Activated CD4-positive, CD25-positive, alpha-beta regulatory T cell (primary cell): ENCODE results near the gene PRDM1.

Source experiments
- DNase-seq, 4 experiments: peaks; one replicate each; lab custom pipeline; 2025; lab: John Stamatoyannopoulos, UW

PRDM1 gene

DNA sequence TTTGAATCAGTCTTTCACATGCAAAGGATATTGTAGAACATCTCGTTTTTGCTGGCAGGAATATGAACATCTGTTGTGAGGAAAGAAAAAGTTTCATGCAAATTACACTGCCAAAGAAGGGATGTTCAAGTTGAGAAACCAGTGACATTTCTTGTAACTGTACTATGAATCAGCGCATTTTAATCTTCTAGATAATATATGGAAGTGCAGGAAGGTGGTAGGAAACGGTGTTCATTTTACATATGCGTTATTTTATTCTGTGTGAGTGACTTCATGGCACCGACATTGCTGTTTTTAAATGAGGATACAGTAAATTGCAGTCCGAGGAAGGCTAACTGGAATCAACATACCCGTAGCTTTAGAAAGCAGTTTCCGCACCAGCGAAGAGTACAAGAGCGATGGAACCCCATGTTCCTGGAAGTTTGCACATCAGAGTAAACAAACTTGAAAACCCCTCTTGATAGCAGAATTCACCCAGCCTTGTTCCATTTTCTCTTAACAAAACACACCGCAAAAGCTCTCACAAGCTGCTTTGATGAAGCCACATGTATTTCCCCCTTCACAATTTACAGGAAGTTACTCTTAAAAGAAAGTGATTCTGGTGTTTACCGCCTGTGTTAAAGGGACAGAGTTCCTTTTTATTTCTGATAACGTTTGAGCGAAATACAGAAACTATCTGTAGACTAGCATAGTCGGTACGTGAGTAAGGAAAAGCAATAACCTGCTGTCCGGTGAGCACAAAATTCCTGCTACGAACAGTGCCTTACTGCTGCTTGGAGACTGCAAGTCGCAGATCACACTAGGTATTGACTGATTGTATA lies 11.5 kb downstream of the PRDM1 start:
- peak in 2 of 4 experiments; percentile 24 to 28 for DNase-seq

DNA sequence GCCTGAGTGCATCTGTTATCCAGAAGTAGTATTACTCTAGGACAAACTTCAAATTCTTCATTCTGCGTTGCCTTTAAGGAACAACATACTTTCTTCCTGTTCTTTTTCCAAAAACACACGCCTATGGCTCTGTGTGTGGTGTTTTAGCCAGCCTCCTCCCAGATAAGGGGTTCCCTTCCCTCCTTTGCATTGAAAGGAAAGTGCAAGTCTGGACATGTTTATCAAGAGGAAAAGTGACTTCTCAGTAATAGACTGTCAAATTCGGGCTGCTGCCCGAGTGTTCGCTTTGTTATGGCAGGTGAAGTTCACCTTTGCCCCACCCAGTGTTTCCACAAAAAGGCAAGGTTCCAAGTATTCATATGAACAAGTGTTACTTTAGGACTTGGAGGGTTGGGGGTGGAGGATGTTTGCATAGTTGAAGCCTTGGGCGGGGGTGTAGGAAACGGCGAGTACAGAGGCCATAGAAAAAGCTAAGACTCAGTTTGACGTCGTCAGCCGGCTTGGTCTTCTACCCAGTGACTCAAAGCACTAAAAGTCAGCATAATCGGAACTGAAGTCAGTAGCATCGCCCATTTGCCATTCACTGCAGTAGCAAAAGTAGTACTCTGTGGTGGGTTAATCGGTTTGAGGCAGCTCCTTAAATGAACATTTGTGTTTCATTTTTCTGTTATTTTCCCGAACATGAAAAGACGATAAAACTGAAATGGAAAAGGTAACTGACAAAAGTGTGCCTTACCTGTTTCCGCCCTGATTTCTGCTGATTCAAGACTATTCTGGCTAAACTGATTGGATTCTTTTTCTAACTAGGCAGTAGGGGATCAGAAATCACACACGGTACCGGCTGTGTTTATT lies 12.5 kb downstream of the PRDM1 start:
- peak; percentile 54 to 63 (median 60) for DNase-seq

- DNase-seq: no peak
Measured at GRCh38 chr6:106099235-106099537, 13.1 kb downstream of the PRDM1 start.

- no peak for DNase-seq
Measured at GRCh38 chr6:106100755-106101154, 14.6 kb downstream of the PRDM1 start.

DNA sequence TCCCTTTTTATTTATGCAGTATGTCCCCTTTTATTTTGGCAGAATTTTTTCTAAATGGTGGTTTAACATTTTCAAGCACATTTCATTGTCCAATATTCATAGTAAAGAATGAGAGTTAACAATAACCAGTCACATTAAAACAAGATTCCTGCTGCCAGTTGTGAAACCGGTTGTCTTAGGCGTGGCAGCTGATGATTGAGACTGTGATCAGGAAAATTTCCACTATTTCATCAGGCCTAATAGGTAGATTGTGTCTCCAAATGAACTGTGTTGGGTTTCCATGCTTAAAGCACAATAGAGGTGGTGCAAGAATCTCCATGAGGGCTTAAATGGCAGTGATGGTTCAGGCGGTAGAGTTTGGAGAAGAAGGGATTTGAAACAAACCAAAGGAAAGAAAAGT lies 15.3 kb downstream of the PRDM1 start:
- no peak for DNase-seq

DNA sequence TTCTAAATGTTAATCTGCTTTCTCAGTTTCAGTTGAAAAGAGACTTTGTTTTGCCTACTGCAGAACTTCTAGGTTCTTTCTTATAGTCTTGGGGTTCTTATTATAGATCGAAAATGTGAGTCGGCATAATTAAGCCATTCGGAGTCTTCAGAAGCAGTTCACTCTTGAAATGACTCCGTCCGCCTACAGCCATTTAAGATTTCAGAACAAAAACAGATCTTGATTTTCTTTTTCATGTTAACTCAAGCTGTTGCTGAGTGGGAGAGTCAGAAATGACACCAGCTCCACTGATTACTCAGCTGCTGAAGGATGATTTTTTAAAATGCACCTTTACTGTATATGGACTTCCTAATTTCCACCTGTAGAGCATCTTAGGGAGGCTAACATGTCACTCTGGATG lies 15.9 kb downstream of the PRDM1 start:
- no peak for DNase-seq

DNA sequence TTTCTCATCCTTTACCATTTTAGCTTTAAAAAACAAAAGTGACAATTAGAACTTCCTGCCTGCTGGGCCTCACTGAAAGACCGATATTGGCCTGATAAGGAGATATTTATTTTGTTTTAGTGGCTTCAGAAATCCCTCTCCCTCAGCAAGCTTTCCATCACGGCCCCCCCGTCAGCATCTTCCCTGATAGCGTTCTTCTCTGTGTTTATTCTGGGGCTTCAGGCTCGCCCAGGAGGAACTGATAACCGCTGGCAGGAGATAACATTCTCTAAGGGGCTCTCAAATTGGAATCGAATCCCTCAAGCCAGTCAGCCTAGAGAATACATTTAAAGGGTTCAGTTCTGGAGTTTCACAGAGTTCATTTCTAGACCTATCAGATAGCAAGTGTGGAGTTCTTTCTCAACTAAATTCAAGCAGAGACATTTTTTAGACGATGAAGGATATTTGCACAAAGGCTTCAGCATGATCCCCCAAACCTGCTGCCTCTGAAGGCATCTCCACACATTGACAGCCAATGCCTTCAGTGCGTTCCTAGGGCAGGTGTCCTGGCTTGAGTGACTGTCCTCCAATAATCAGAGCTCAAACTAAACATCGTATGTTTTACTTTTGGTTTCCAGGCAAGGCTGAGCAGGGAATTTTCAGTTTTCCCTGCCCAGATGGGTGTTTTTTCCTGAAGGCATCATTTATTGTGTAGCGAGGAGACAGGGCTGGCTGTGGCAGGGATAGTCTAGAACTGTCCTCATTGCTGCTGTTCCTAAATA lies 17.0 kb downstream of the PRDM1 start:
- DNase-seq: no peak

DNA sequence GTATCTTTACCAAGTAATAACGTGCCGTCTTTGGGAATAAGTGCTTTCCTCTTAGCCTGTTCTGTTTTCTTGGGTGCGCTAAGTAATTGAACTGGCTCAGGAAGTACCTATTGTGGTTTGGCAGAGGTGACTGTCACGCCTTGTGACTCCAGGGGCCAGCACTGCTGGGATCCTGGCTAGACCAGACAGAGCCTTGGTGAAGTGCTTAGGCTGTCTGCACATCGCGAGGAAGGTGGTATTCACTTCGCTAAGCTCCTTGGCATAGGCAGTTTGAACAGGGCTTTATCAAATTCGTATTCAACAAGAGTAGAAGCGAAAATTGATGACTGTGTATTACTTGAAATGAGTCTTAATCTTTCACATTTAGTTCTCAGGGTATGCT lies 17.6 kb downstream of the PRDM1 start:
- DNase-seq: peak in 1 of 4 experiments; percentile 27

DNA sequence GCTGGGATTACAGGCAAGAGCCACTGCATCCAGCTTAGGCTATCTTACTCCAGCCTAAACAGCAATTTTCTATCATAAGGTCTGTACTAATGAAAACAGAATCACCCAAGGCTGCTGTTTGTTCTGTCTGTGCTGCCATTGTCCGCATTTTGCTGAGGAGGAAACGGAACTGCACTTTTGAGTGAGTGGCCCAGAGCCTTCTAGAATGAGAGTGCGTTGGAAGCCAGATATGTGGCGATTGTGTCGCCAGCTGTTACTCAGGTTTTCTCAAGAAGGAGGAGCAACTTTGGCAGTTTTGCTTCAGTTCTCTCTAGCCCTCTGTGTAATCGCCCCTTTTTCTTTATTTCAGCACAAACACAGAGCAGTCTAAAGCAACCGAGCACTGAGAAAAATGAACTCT lies 18.3 kb downstream of the PRDM1 start:
- DNase-seq: no peak

GRCh38 chr6:106104941-106105340 lies 18.8 kb downstream of the PRDM1 start:
- DNase-seq: no peak

DNA sequence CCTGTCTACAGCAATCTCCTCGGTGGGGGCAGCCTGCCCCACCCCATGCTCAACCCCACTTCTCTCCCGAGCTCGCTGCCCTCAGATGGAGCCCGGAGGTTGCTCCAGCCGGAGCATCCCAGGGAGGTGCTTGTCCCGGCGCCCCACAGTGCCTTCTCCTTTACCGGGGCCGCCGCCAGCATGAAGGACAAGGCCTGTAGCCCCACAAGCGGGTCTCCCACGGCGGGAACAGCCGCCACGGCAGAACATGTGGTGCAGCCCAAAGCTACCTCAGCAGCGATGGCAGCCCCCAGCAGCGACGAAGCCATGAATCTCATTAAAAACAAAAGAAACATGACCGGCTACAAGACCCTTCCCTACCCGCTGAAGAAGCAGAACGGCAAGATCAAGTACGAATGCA lies 19.4 kb downstream of the PRDM1 start:
- no peak for DNase-seq

- no peak for DNase-seq
Measured at GRCh38 chr6:106106276-106107042, 20.3 kb downstream of the PRDM1 start.

GRCh38 chr6:106107043-106107613 lies 21.0 kb downstream of the PRDM1 start:
- no peak for DNase-seq

DNA sequence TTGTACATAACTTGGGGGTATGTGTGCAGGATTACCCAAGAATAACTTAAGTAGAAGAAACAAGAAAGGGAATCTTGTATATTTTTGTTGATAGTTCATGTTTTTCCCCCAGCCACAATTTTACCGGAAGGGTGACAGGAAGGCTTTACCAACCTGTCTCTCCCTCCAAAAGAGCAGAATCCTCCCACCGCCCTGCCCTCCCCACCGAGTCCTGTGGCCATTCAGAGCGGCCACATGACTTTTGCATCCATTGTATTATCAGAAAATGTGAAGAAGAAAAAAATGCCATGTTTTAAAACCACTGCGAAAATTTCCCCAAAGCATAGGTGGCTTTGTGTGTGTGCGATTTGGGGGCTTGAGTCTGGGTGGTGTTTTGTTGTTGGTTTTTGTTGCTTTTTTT lies 22.0 kb downstream of the PRDM1 start:
- no peak for DNase-seq

DNA sequence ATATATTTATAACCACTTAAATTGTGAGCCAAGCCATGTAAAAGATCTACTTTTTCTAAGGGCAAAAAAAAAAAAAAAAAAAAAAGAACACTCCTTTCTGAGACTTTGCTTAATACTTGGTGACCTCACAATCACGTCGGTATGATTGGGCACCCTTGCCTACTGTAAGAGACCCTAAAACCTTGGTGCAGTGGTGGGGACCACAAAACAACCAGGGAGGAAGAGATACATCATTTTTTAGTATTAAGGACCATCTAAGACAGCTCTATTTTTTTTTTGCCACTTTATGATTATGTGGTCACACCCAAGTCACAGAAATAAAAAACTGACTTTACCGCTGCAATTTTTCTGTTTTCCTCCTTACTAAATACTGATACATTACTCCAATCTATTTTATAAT lies 22.9 kb downstream of the PRDM1 start:
- no peak for DNase-seq

DNA sequence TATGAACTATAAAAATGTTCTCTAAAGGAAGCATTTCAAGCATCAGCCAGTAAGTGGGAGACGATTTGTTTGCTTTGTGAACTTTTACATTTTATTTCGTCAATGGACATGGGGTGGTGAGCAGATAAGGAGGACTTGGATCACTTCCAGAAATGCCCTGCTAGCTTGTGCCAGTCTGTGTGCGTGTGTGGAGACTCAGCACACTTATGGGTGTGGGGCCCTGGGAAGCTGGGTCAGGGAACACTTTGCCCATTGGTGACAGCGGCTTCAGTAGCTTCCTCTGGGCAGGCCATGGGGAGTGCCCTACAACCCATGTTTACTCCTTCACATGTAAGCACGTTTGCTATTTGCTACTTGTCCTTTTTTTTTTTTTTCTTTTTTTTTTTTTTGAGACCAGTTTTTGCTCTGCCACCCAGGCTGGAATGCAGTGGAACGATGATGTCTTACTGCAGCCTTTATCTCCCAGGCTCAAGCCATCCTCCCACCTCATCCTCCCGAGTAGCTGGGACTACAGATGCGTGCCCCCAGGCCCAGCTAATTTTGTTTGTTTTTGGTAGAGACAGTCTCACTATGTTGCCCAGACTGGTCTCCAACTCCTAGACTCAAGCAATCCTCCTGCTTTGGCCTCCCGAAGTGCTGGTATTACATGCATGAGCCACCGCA lies 24.2 kb downstream of the PRDM1 start:
- no peak for DNase-seq

DNA sequence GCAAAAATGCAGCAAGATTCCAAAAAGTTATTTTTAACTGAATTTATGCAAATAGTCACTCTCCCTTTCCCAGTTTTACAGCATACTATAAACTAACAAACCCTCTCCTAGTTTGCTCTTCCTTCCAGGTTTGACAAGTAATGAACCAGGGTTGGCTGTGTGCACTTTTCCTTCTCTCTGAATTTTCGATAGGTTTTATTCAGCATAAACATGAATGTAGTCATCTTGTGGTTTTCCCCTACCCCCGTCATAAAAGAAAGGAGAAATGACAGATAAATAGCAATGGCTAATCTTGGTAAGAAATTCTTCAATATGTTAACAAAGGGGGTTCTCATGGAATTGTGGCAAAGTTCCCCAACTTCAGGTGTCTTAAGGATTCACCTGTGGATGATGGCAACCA lies 26.3 kb downstream of the PRDM1 start:
- no peak for DNase-seq

- no peak for DNase-seq
Measured at GRCh38 chr6:106113256-106113959, 27.3 kb downstream of the PRDM1 start.

GRCh38 chr6:106114492-106114891 lies 28.4 kb downstream of the PRDM1 start:
- DNase-seq: peak in 2 of 4 experiments; percentile 23 to 56

GRCh38 chr6:106115286-106115685 lies 29.1 kb downstream of the PRDM1 start:
- no peak for DNase-seq
